Medulla oblongata (tissue), 1 donor: ENCODE measurements around the gene ARHGEF37.
"Not testable (repeated sequence)": the region's sequence is repeated elsewhere in the genome, so short reads cannot be mapped to it uniquely, and the experiment has no call there.

Source experiments
- DNase-seq: peaks from one replicate; pipeline ENCODE4 v3.0.0-alpha.2; 2015; ENCODE audit errors: extremely low spot score

ARHGEF37 gene

GRCh38 chr5:149647334-149647733 lies 66.0 kb downstream of the ARHGEF37 start:
- no peak for DNase-seq

- DNase-seq, result not testable (repeated sequence)
Observed at GRCh38 chr5:149648464-149649393, 67.4 kb downstream of the ARHGEF37 start.

GRCh38 chr5:149649730-149650129 lies 68.4 kb downstream of the ARHGEF37 start:
- DNase-seq, result not testable (repeated sequence)

GRCh38 chr5:149651686-149652085 lies 70.4 kb downstream of the ARHGEF37 start:
- no peak for DNase-seq

- no peak for DNase-seq
Observed at GRCh38 chr5:149652697-149653096, 71.4 kb downstream of the ARHGEF37 start.

- no peak for DNase-seq
Observed at GRCh38 chr5:149654231-149654630, 72.9 kb downstream of the ARHGEF37 start.

GRCh38 chr5:149654883-149655505 lies 73.7 kb downstream of the ARHGEF37 start:
- DNase-seq, result no peak

- DNase-seq, result no peak
Observed at GRCh38 chr5:149656576-149657182, 75.4 kb downstream of the ARHGEF37 start.

GRCh38 chr5:149657324-149657723 lies 76.0 kb downstream of the ARHGEF37 start:
- DNase-seq, result no peak

GRCh38 chr5:149658299-149658698 lies 77.0 kb downstream of the ARHGEF37 start:
- no peak for DNase-seq

- no peak for DNase-seq
Observed at GRCh38 chr5:149664083-149664482, 82.8 kb downstream of the ARHGEF37 start.

GRCh38 chr5:149664666-149665415 lies 83.5 kb downstream of the ARHGEF37 start:
- DNase-seq, result no peak

GRCh38 chr5:149665416-149666175 lies 84.3 kb downstream of the ARHGEF37 start:
- no peak for DNase-seq

- no peak for DNase-seq
Observed at GRCh38 chr5:149666212-149666852, 85.0 kb downstream of the ARHGEF37 start.

- no peak for DNase-seq
Observed at GRCh38 chr5:149667084-149667828, 86.0 kb downstream of the ARHGEF37 start.

GRCh38 chr5:149667829-149668330 lies 86.6 kb downstream of the ARHGEF37 start:
- no peak for DNase-seq

GRCh38 chr5:149669273-149669672 lies 88.0 kb downstream of the ARHGEF37 start:
- not testable (repeated sequence) for DNase-seq

- no peak for DNase-seq
Observed at GRCh38 chr5:149671544-149671943, 90.2 kb downstream of the ARHGEF37 start.

- DNase-seq, result no peak
Observed at GRCh38 chr5:149672701-149673476, 91.6 kb downstream of the ARHGEF37 start.
